Astrocyte (in vitro differentiated cells and primary cell): ENCODE results near the gene CMC4. TPM values are rescaled to one million over a fixed set of nuclear protein-coding genes. Genes with fewer than 3 reads are reported as not detected.

Experiments used
- DNase-seq: peaks from one replicate; pipeline ENCODE4 v3.0.0-alpha.2; 2010; ENCODE audit warnings: low read depth
- FAIRE-seq: peaks from 2 replicates; lab custom pipeline; 2011; peaks lifted over from hg19 to GRCh38; lab: Jason Lieb, UNC
- H2AFZ ChIP-seq: 2 replicates; pipeline ENCODE4 v1.6.0; 2012; ENCODE audit warnings: low read depth, low read length, inconsistent platforms
- H3K27ac ChIP-seq: 2 replicates; pipeline ENCODE4 v1.5.1; 2011; ENCODE audit warnings: low read depth, low read length, inconsistent platforms
- H3K27me3 ChIP-seq: 2 replicates; pipeline ENCODE4 v1.6.0; 2011; ENCODE audit warnings: low read length, inconsistent platforms; ENCODE audit not compliant: insufficient read depth
- H3K36me3 ChIP-seq: 2 replicates; pipeline ENCODE4 v1.5.1; 2011; ENCODE audit warnings: low read length, inconsistent platforms; ENCODE audit not compliant: insufficient read depth
- H3K4me1 ChIP-seq: 2 replicates; pipeline ENCODE4 v1.5.1; 2011; ENCODE audit warnings: low read length, inconsistent platforms; ENCODE audit not compliant: insufficient read depth
- H3K4me2 ChIP-seq: 2 replicates; pipeline ENCODE4 v1.6.0; 2012; ENCODE audit warnings: low read length, inconsistent platforms
- H3K4me3 ChIP-seq: 2 replicates; pipeline ENCODE4 v1.5.1; 2011; ENCODE audit warnings: low read depth, mild to moderate bottlenecking, low read length, inconsistent platforms; ENCODE audit not compliant: insufficient read depth
- H3K79me2 ChIP-seq: 2 replicates; pipeline ENCODE4 v1.6.0; 2012; ENCODE audit warnings: mild to moderate bottlenecking, low read length, inconsistent platforms; ENCODE audit not compliant: insufficient read depth
- H3K9ac ChIP-seq: 2 replicates; pipeline ENCODE4 v1.6.0; 2012; ENCODE audit warnings: mild to moderate bottlenecking, low read length, inconsistent platforms
- H3K9me3 ChIP-seq: 2 replicates; pipeline ENCODE4 v1.5.1; 2012; ENCODE audit warnings: low read depth, mild to moderate bottlenecking, low read length, inconsistent platforms; ENCODE audit not compliant: insufficient read depth
- H4K20me1 ChIP-seq: 2 replicates; pipeline ENCODE4 v1.6.0; 2012; ENCODE audit warnings: low read length, inconsistent platforms; ENCODE audit not compliant: insufficient read depth
- H3K27ac Mint-ChIP-seq: one replicate; pipeline ENCODE4 v1.8.0; 2021; ENCODE audit warnings: mild to moderate bottlenecking, mixed read lengths; ENCODE audit not compliant: unreplicated experiment
- H3K27me3 Mint-ChIP-seq: one replicate; pipeline ENCODE4 v1.8.0; 2021; ENCODE audit warnings: low read depth, mixed read lengths; ENCODE audit not compliant: unreplicated experiment
- H3K36me3 Mint-ChIP-seq: one replicate; pipeline ENCODE4 v1.8.0; 2021; ENCODE audit warnings: low read depth, mixed read lengths; ENCODE audit not compliant: unreplicated experiment
- H3K4me1 Mint-ChIP-seq: one replicate; pipeline ENCODE4 v1.8.0; 2021; ENCODE audit warnings: low read depth, mixed read lengths; ENCODE audit not compliant: unreplicated experiment
- H3K4me3 Mint-ChIP-seq: one replicate; pipeline ENCODE4 v1.8.0; 2021; ENCODE audit warnings: mild to moderate bottlenecking, moderate library complexity, mixed read lengths; ENCODE audit not compliant: unreplicated experiment
- H3K9me3 Mint-ChIP-seq: one replicate; pipeline ENCODE4 v1.8.0; 2021; ENCODE audit warnings: mild to moderate bottlenecking, mixed read lengths; ENCODE audit not compliant: unreplicated experiment
- CTCF ChIP-seq: IDR thresholded peaks from 2 replicates; pipeline ENCODE4 v1.5.1; 2011; ENCODE audit warnings: low read depth, mild to moderate bottlenecking, inconsistent platforms, low read length, moderate library complexity; ENCODE audit not compliant: insufficient read depth
- EZH2 ChIP-seq: IDR thresholded peaks from 2 replicates; pipeline ENCODE4 v1.6.1; 2012; ENCODE audit warnings: mild to moderate bottlenecking, low read length, inconsistent platforms; ENCODE audit not compliant: insufficient read depth
- total RNA-seq: library from RNA; stranded (reverse); gene quantifications from 2 replicates; pipeline ENCODE4 v1.2.1, GENCODE V29; 2021

CMC4 gene
- total RNA-seq, 1 donor from 2014 or later = 5.2 TPM

DNA sequence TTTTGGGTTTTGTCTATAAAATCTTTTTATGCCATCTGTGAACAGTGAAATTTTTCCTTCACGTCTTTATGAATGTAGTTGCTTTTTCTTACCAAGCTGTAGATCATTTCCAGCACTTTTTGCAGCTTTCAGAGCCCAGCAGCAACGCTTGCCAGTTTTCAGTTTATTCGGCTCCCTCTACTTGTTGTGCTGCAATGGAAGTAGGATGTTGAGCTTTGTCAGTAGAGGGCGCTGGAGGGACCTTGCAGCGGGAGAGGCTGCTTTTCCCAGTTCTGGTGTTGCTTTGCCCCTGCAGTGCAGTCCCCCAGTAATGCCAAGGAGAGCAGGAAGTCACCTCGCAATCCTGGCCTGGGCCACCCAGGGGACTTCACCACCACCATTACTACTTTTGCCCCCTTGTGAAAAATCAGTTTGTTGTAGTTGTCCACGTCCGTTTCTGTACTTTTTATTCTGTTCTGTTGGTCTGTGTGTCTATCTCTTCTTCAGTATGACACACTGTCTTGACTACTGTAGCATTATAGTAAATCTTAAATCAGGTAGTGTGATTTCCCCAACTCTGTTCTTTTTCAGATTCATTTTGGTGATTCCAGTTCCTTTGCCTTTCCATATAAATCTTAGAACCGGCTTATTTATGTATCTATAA is 21.8 kb downstream of the CMC4 start:
- no peak for DNase-seq
- FAIRE-seq = no peak
- H3K27me3 Mint-ChIP-seq = no peaks in the 10 kb centered on the region

DNA sequence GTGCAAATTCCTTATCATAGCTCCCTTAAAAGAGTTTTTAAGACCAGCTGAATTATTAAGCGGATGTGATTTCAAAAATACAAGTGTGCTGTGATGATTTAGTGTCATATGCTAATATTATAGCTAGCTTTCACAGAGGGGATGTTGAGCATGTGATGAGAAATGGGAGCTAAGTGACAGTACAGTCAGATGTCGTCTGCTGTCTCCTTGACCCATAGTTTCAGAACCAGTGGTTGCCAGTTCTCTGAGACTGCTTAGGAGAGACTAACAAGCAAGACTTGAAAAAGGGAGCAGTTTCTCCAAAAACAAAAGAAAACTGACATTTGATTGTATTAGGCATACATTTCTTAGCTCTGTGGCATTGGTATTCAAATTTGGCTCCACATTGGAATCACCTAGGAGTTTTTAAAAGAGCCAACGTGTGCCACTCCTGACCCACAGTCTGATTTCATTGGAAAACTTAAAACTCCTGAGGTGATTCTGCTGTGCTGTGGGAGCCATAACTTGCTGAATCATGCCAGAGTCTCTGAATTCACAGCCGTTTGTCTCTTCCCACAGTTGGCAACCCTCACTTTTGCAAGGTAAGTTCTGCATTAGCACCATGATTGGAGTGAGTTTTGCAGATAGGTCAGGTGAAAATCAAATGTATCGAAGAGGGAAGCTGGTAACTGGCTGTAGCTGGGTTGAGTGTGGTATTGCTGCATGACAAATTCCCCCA is 24.0 kb downstream of the CMC4 start:
- Histone ChIP-seq H3K4me3 (no peak overlapping the region), H3K4me2 (no peak overlapping the region), H3K79me2 (no peaks in the 10 kb centered on the region), H3K36me3 (no peaks in the 10 kb centered on the region), H3K27me3 (no peaks in the 10 kb centered on the region), H2AFZ (no peak overlapping the region), H3K9me3 (no peaks in the 10 kb centered on the region), H3K9ac (no peak overlapping the region), H3K4me1 (no peaks in the 10 kb centered on the region), H3K27ac (no peak overlapping the region), H4K20me1 (no peaks in the 10 kb centered on the region)
- FAIRE-seq (peak; percentile 34), DNase-seq (no peak)
- Mint-ChIP-seq H3K27me3 (no peaks in the 10 kb centered on the region), H3K36me3 (peaks cover 2% of the 10 kb centered on the region), H3K4me1 (peaks cover 12% of the 10 kb centered on the region), H3K4me3 (no peak overlapping the region), H3K27ac (no peak overlapping the region), H3K9me3 (no peaks in the 10 kb centered on the region)
- TF ChIP-seq EZH2 = no peak
- TF ChIP-seq CTCF = no peak

More for the DNA sequence above, 21.8 kb downstream of the CMC4 start:
- no peak overlapping the region for H3K9ac ChIP-seq
- H4K20me1 ChIP-seq = no peaks in the 10 kb centered on the region
- H3K4me3 ChIP-seq = no peak overlapping the region
- Mint-ChIP-seq H3K36me3 (peaks cover 4% of the 10 kb centered on the region), H3K27ac (no peak overlapping the region), H3K4me1 (peaks cover 12% of the 10 kb centered on the region), H3K9me3 (no peaks in the 10 kb centered on the region), H3K4me3 (no peak overlapping the region)
- no peaks in the 10 kb centered on the region for H3K4me1 ChIP-seq
- no peak overlapping the region for H2AFZ ChIP-seq
- H3K36me3 ChIP-seq = no peaks in the 10 kb centered on the region
- no peak overlapping the region for H3K27ac ChIP-seq
- TF ChIP-seq CTCF (peak; percentile 37), EZH2 (no peak)
- no peaks in the 10 kb centered on the region for H3K9me3 ChIP-seq
- no peaks in the 10 kb centered on the region for H3K27me3 ChIP-seq
- no peaks in the 10 kb centered on the region for H3K79me2 ChIP-seq
- H3K4me2 ChIP-seq = no peak overlapping the region
